Effector memory CD4-positive, alpha-beta T cell (primary cell): ENCODE measurements around the gene PHF11.
"Not testable (repeated sequence)": the region's sequence is repeated elsewhere in the genome, so short reads cannot be mapped to it uniquely, and the experiment has no call there.

Experiments
- DNase-seq, 3 donors: peaks; one replicate each; pipeline ENCODE4 v3.0.0-alpha.2; 2020
- H3K27ac ChIP-seq: 2 replicates; pipeline ENCODE4 v1.7.0; 2013; ENCODE audit warnings: mild to moderate bottlenecking, low read length, moderate library complexity; ENCODE audit not compliant: insufficient read depth, poor library complexity, severe bottlenecking
- H3K27me3 ChIP-seq: replicated peaks from 2 replicates; pipeline ENCODE4 v1.7.0; 2013; ENCODE audit warnings: mild to moderate bottlenecking, low read length; ENCODE audit not compliant: insufficient read depth, control insufficient read depth, poor library complexity, severe bottlenecking
- H3K36me3 ChIP-seq: 2 replicates; pipeline ENCODE4 v1.7.0; 2013; ENCODE audit warnings: mild to moderate bottlenecking, low read length, moderate library complexity; ENCODE audit not compliant: control insufficient read depth, insufficient read depth
- H3K4me1 ChIP-seq: 2 replicates; pipeline ENCODE4 v1.7.0; 2013; ENCODE audit warnings: low read length, mild to moderate bottlenecking; ENCODE audit not compliant: control insufficient read depth, insufficient read depth, poor library complexity, severe bottlenecking
- H3K4me3 ChIP-seq: 2 replicates; pipeline ENCODE4 v1.7.0; 2013; ENCODE audit warnings: low read length, low read depth, mild to moderate bottlenecking; ENCODE audit not compliant: insufficient read depth, poor library complexity, severe bottlenecking
- H3K9me3 ChIP-seq: 2 replicates; pipeline ENCODE4 v1.7.0; 2013; ENCODE audit warnings: mild to moderate bottlenecking, low read length, moderate library complexity; ENCODE audit not compliant: control insufficient read depth

The PHF11 gene

GRCh38 chr13:49496837-49497236 lies 1.1 kb downstream of the PHF11 start:
- not testable (repeated sequence) for H3K9me3 ChIP-seq, H3K27me3 ChIP-seq, H3K36me3 ChIP-seq
- Histone ChIP-seq H3K4me3 (peak overlapping the region; percentile 72), H3K4me1 (peaks cover 36% of the 10 kb centered on the region), H3K27ac (peak overlapping the region; percentile 92)
- peak; percentile 43 to 48 (median 44) for DNase-seq

GRCh38 chr13:49497272-49497671 lies 1.5 kb downstream of the PHF11 start:
- Histone ChIP-seq H3K9me3 (no peaks in the 10 kb centered on the region), H3K27me3 (no peaks in the 10 kb centered on the region), H3K4me3 (no peak overlapping the region), H3K4me1 (peaks cover 36% of the 10 kb centered on the region), H3K36me3 (peaks cover 6% of the 10 kb centered on the region), H3K27ac (peak overlapping the region; percentile 92)
- DNase-seq = no peak

- Histone ChIP-seq H3K9me3 (no peaks in the 10 kb centered on the region), H3K4me1 (peaks cover 36% of the 10 kb centered on the region), H3K27me3 (no peaks in the 10 kb centered on the region), H3K36me3 (peaks cover 10% of the 10 kb centered on the region), H3K27ac (peak overlapping the region; percentile 92), H3K4me3 (no peak overlapping the region)
- no peak for DNase-seq
Observed at GRCh38 chr13:49498206-49498605, 2.5 kb downstream of the PHF11 start.

GRCh38 chr13:49499889-49500660 lies 4.3 kb downstream of the PHF11 start:
- H3K4me3 ChIP-seq = no peak overlapping the region

GRCh38 chr13:49502954-49503353 lies 7.2 kb downstream of the PHF11 start:
- no peaks in the 10 kb centered on the region for H3K27me3 ChIP-seq
- H3K27ac ChIP-seq = no peak overlapping the region
- H3K9me3 ChIP-seq = no peaks in the 10 kb centered on the region
- H3K4me1 ChIP-seq = peaks cover 19% of the 10 kb centered on the region
- H3K4me3 ChIP-seq = no peak overlapping the region
- DNase-seq = no peak
- peaks cover 15% of the 10 kb centered on the region for H3K36me3 ChIP-seq

More at GRCh38 chr13:49499889-49500660, 4.3 kb downstream of the PHF11 start:
- H3K27me3 ChIP-seq = no peaks in the 10 kb centered on the region
- H3K4me1 ChIP-seq = peaks cover 36% of the 10 kb centered on the region
- peak overlapping the region; percentile 13 for H3K27ac ChIP-seq
- H3K9me3 ChIP-seq = no peaks in the 10 kb centered on the region
- no peak for DNase-seq
- peaks cover 10% of the 10 kb centered on the region for H3K36me3 ChIP-seq

- Histone ChIP-seq H3K27ac (no peak overlapping the region), H3K9me3 (no peaks in the 10 kb centered on the region), H3K4me1 (peaks cover 13% of the 10 kb centered on the region), H3K27me3 (no peaks in the 10 kb centered on the region), H3K4me3 (no peak overlapping the region), H3K36me3 (peaks cover 15% of the 10 kb centered on the region)
- DNase-seq = no peak
Observed at GRCh38 chr13:49503951-49504350, 8.2 kb downstream of the PHF11 start.

- H3K9me3 ChIP-seq = no peaks in the 10 kb centered on the region
- no peak for DNase-seq
- H3K36me3 ChIP-seq = peaks cover 47% of the 10 kb centered on the region
- no peaks in the 10 kb centered on the region for H3K27me3 ChIP-seq
- no peak overlapping the region for H3K4me3 ChIP-seq
- H3K27ac ChIP-seq = no peak overlapping the region
- no peaks in the 10 kb centered on the region for H3K4me1 ChIP-seq
Observed at GRCh38 chr13:49512578-49512977, 16.8 kb downstream of the PHF11 start.

GRCh38 chr13:49516467-49516866 lies 20.7 kb downstream of the PHF11 start:
- Histone ChIP-seq H3K4me1 (no peaks in the 10 kb centered on the region), H3K27me3 (no peaks in the 10 kb centered on the region), H3K9me3 (no peaks in the 10 kb centered on the region)

GRCh38 chr13:49517461-49517860 lies 21.7 kb downstream of the PHF11 start:
- Histone ChIP-seq H3K4me3 (no peak overlapping the region), H3K36me3 (peaks cover 70% of the 10 kb centered on the region), H3K27ac (no peak overlapping the region), H3K4me1 (no peaks in the 10 kb centered on the region), H3K27me3 (no peaks in the 10 kb centered on the region), H3K9me3 (no peaks in the 10 kb centered on the region)
- no peak for DNase-seq

More at GRCh38 chr13:49516467-49516866, 20.7 kb downstream of the PHF11 start:
- Histone ChIP-seq H3K27ac (no peak overlapping the region), H3K36me3 (peaks cover 65% of the 10 kb centered on the region), H3K4me3 (no peak overlapping the region)
- DNase-seq = no peak

GRCh38 chr13:49521224-49521623 lies 25.5 kb downstream of the PHF11 start:
- no peak overlapping the region for H3K4me3 ChIP-seq
- DNase-seq = no peak
- peaks cover 47% of the 10 kb centered on the region for H3K36me3 ChIP-seq
- H3K27me3 ChIP-seq = no peaks in the 10 kb centered on the region
- H3K27ac ChIP-seq = no peak overlapping the region
- no peaks in the 10 kb centered on the region for H3K4me1 ChIP-seq
- H3K9me3 ChIP-seq = no peaks in the 10 kb centered on the region
